Right lobe of liver (tissue), 4 donors: ENCODE results near the gene PCP2.

Experiments
- POLR2A ChIP-seq: fragments of 450-650 bp; IDR thresholded peaks from one replicate; pipeline ENCODE4 v1.6.1; 2017; ENCODE audit warnings: antibody characterized with exemption, mild to moderate bottlenecking
- TF ChIP-seq, protein P1 (sequence below), 4 donors: fragments of 200-600 bp in 3 of 4; fragments of 450-650 bp in 1 of 4; IDR thresholded peaks; one replicate each; pipeline versions ENCODE4 v1.5.1 to v1.8.0; 2016 to 2022; ENCODE audit warnings: antibody characterized with exemption in 4 of 4, mild to moderate bottlenecking in 2 of 4
- donor health status: DM: no; HTN: no; CAD: no.
- donor health status: DM: no; HTN: no; CAD: no.
- donor health status: DM: no; HTN: yes; CAD: no.

DNA sequence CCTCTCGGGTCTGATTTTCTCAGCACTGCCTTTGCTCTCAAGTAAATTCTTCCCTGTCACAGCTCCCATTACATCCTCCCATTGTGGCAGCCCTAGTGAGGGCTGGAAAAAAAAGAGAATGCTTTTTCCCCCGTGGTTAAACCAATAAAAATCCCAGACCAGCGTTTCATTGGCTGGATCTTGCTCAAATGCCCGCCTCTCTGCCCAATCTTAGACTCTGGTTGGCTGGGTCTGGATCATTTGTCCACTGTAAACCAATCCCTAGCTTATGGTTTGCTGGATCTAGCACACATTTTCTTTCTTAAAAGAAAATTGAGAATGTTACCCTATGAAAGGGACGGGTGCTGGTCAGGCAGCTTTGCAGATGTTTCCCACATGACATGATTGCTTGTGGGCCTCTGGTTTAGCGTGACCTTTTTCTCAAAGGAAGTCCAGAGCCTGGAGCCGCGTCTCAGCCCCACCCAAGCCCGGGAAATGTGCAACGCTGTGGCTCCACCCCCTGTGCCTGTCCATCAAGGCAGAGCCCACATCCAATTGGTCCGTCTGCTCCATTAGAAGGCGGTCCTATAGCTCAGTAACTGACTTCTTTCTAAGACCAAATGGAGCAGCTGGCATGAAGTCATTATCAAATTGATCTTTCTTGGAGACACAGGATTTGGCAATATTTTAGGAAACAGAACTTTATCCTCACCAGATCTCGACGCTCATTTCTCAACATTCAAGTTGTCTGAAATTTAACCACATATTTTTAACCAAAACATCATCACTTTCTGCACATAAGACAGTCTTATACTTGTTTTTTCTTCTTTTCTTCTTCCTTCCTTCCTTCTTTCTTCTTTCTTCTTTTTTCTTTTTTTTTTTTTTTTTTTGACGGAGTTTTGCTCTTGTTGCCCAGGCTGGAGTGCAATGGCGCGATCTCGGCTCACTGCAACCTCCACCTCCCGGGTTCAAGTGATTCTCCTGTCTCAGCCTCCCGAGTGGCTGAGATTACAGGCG, 40.8 kb upstream of the PCP2 start:
- TF ChIP-seq, protein P1, sequence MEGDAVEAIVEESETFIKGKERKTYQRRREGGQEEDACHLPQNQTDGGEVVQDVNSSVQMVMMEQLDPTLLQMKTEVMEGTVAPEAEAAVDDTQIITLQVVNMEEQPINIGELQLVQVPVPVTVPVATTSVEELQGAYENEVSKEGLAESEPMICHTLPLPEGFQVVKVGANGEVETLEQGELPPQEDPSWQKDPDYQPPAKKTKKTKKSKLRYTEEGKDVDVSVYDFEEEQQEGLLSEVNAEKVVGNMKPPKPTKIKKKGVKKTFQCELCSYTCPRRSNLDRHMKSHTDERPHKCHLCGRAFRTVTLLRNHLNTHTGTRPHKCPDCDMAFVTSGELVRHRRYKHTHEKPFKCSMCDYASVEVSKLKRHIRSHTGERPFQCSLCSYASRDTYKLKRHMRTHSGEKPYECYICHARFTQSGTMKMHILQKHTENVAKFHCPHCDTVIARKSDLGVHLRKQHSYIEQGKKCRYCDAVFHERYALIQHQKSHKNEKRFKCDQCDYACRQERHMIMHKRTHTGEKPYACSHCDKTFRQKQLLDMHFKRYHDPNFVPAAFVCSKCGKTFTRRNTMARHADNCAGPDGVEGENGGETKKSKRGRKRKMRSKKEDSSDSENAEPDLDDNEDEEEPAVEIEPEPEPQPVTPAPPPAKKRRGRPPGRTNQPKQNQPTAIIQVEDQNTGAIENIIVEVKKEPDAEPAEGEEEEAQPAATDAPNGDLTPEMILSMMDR (IDR thresholded peaks at IDR 0.05), result no peak
- TF ChIP-seq POLR2A, result no peak
